Measurements from ENCODE around the gene HAL.

Gene HAL

DNA sequence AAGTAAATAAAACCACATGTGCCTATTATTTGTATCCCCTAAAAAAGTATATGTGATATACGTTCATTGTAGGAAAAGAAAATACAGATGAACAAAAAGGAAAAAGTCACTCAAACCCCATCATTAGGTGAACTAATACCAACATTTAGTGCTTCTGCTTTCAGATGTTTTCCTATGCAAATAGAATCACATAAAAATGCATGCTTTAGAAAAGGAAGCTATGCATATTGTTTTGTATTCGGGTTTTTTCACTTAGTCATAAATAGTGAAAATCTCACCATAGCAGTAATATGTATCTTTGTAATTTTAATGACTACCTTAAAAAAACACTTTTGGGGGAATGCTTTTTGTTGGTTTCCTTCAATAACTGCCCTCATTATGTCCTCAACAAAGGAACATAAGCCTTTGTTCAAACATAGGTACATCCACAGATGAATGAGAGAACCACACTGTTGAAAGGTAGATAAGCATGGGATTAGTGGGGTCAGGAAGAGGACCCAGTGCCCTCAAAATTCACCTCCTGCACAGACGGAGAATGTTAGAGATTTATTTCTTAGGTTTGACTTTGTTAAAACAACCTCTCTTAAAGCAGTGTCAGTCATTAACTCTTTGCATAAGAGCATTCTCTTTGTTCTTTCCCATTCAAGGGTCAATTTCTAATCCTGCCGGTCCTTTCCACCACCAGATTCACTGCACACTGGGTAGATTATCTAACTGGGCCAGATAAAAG, 46.5 kb downstream of the HAL start (continued):
- TF ChIP-seq ZFHX2 (tag by site-specific recombination; conservative IDR thresholded peaks at IDR 0.05) (no peak), KLF8 (tag by site-specific recombination; IDR thresholded peaks at IDR 0.05) (no peak), MZF1 (tag by site-specific recombination; IDR thresholded peaks at IDR 0.05; ENCODE audit: borderline replicate concordance) (no peak)

DNA sequence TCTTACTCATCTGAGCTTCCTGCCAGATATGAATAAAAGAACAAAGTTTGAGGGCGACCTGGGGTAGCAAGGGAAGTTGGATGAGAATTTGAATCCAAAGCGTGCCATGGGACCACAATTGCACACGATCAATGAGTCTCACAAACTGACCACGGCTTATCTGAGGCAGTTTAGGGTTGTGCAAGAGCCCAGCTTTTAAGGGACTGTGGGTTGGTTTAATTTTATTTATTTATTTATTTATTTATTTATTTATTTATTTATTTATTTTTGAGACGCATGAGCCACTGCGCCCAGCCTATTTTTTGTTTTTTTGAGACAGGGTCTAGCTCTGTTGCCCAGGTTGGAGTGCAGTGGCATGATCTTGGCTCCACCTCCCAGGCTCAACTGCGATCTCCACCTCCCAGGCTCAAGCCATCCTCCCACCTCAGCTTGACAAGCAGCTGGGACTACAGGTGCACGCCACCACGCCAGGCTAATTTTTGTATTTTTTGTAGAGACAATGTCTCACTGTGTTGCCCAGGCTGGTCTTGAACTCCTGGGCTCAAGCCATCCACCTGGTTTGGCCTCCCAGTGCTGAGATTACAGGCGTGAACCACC, 51.9 kb downstream of the HAL start:
- H3K9me3 ChIP-seq (ENCODE audit: control insufficient read depth, insufficient read depth, low read depth, low read length): no peaks in the 10 kb centered on the region
- no peak overlapping the region for H3K4me3 ChIP-seq (ENCODE audit: low read depth, low read length)
- ChIA-PET POLR2A (interaction anchor here (1.7 kb wide), 1 partner anchor 7 kb away, joined by 4 read pairs; no protein-coding TSS in a partner anchor), CTCF (interaction anchor here (0.7 to 2.9 kb wide), 4 partner anchors 11 to 1556 kb away, joined by 3 to 17 read pairs (median 7); no protein-coding TSS in a partner anchor)
- peaks cover 3% of the 10 kb centered on the region; the same call in 1 of the 2 replicates for H3K4me1 ChIP-seq (ENCODE audit: control insufficient read depth, insufficient read depth, low read length)
- H3K36me3 ChIP-seq (ENCODE audit: control insufficient read depth in 2 of 2, insufficient read depth in 1 of 2, low read length in 2 of 2): no peaks in the 10 kb centered on the region
- H3K27ac ChIP-seq (ENCODE audit: extremely low read depth, low read depth, low read length): no peak overlapping the region
- peak; percentile 47; the same call in 1 of the 2 replicates for TF ChIP-seq GFI1B (tag by site-specific recombination; IDR thresholded peaks at IDR 0.05)
- no peak for TF ChIP-seq ZNF114 (tag by site-specific recombination; IDR thresholded peaks at IDR 0.05)
- no peak for TF ChIP-seq ZNF146 (tag by site-specific recombination; IDR thresholded peaks at IDR 0.05)
- TF ChIP-seq, protein P1, sequence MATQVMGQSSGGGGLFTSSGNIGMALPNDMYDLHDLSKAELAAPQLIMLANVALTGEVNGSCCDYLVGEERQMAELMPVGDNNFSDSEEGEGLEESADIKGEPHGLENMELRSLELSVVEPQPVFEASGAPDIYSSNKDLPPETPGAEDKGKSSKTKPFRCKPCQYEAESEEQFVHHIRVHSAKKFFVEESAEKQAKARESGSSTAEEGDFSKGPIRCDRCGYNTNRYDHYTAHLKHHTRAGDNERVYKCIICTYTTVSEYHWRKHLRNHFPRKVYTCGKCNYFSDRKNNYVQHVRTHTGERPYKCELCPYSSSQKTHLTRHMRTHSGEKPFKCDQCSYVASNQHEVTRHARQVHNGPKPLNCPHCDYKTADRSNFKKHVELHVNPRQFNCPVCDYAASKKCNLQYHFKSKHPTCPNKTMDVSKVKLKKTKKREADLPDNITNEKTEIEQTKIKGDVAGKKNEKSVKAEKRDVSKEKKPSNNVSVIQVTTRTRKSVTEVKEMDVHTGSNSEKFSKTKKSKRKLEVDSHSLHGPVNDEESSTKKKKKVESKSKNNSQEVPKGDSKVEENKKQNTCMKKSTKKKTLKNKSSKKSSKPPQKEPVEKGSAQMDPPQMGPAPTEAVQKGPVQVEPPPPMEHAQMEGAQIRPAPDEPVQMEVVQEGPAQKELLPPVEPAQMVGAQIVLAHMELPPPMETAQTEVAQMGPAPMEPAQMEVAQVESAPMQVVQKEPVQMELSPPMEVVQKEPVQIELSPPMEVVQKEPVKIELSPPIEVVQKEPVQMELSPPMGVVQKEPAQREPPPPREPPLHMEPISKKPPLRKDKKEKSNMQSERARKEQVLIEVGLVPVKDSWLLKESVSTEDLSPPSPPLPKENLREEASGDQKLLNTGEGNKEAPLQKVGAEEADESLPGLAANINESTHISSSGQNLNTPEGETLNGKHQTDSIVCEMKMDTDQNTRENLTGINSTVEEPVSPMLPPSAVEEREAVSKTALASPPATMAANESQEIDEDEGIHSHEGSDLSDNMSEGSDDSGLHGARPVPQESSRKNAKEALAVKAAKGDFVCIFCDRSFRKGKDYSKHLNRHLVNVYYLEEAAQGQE (tag by site-specific recombination; IDR thresholded peaks at IDR 0.05): peak; percentile 78
- TF ChIP-seq ZNF274 (IDR thresholded peaks at IDR 0.05; ENCODE audit: low read length): no peak
- no peak for TF ChIP-seq ZNF274 (tag by site-specific recombination; IDR thresholded peaks at IDR 0.05; ENCODE audit: borderline replicate concordance)
- TF ChIP-seq ZNF426 (tag by site-specific recombination; IDR thresholded peaks at IDR 0.05): peak; percentile 96
- TF ChIP-seq ZNF530 (tag by site-specific recombination; IDR thresholded peaks at IDR 0.05; ENCODE audit: low read depth): 0 out of 2 replicates have a peak, but pooled peaks have one; percentile 47
- TF ChIP-seq, protein P2, sequence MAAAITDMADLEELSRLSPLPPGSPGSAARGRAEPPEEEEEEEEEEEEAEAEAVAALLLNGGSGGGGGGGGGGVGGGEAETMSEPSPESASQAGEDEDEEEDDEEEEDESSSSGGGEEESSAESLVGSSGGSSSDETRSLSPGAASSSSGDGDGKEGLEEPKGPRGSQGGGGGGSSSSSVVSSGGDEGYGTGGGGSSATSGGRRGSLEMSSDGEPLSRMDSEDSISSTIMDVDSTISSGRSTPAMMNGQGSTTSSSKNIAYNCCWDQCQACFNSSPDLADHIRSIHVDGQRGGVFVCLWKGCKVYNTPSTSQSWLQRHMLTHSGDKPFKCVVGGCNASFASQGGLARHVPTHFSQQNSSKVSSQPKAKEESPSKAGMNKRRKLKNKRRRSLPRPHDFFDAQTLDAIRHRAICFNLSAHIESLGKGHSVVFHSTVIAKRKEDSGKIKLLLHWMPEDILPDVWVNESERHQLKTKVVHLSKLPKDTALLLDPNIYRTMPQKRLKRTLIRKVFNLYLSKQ (tag by site-specific recombination; IDR thresholded peaks at IDR 0.05; ENCODE audit: borderline replicate concordance): peak; percentile 89; the same call in 1 of the 2 replicates
- no peak for TF ChIP-seq GLIS1 (tag by site-specific recombination; IDR thresholded peaks at IDR 0.05)
- peak; percentile 55 for TF ChIP-seq ZNF529 (tag by site-specific recombination; IDR thresholded peaks at IDR 0.05; ENCODE audit: insufficient replicate concordance)
- peak; percentile 89 for TF ChIP-seq ZNF555 (tag by site-specific recombination; conservative IDR thresholded peaks at IDR 0.05)
- TF ChIP-seq ZNF510 (tag by site-specific recombination; IDR thresholded peaks at IDR 0.05; ENCODE audit: insufficient replicate concordance): peak; percentile 81
- TF ChIP-seq OVOL3 (tag by site-specific recombination; IDR thresholded peaks at IDR 0.05): peak; percentile 52; the same call in 1 of the 2 replicates
- TF ChIP-seq, protein P3, sequence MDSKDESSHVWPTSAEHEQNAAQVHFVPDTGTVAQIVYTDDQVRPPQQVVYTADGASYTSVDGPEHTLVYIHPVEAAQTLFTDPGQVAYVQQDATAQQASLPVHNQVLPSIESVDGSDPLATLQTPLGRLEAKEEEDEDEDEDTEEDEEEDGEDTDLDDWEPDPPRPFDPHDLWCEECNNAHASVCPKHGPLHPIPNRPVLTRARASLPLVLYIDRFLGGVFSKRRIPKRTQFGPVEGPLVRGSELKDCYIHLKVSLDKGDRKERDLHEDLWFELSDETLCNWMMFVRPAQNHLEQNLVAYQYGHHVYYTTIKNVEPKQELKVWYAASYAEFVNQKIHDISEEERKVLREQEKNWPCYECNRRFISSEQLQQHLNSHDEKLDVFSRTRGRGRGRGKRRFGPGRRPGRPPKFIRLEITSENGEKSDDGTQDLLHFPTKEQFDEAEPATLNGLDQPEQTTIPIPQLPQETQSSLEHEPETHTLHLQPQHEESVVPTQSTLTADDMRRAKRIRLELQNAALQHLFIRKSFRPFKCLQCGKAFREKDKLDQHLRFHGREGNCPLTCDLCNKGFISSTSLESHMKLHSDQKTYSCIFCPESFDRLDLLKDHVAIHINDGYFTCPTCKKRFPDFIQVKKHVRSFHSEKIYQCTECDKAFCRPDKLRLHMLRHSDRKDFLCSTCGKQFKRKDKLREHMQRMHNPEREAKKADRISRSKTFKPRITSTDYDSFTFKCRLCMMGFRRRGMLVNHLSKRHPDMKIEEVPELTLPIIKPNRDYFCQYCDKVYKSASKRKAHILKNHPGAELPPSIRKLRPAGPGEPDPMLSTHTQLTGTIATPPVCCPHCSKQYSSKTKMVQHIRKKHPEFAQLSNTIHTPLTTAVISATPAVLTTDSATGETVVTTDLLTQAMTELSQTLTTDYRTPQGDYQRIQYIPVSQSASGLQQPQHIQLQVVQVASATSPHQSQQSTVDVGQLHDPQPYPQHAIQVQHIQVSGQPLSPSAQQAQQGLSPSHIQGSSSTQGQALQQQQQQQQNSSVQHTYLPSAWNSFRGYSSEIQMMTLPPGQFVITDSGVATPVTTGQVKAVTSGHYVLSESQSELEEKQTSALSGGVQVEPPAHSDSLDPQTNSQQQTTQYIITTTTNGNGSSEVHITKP (tag by site-specific recombination; IDR thresholded peaks at IDR 0.05): no peak
- TF ChIP-seq ZNF48 (tag by site-specific recombination; IDR thresholded peaks at IDR 0.05): no peak
- TF ChIP-seq ZNF138 (tag by site-specific recombination; IDR thresholded peaks at IDR 0.05; ENCODE audit: borderline replicate concordance): peak; percentile 87
- peak; percentile 77 for TF ChIP-seq ZNF121 (tag by site-specific recombination; IDR thresholded peaks at IDR 0.05)
- TF ChIP-seq YY1 (tag by site-specific recombination; IDR thresholded peaks at IDR 0.05): no peak
- TF ChIP-seq ZNF664 (tag by site-specific recombination; IDR thresholded peaks at IDR 0.05): peak; percentile 86
- TF ChIP-seq, protein P4, sequence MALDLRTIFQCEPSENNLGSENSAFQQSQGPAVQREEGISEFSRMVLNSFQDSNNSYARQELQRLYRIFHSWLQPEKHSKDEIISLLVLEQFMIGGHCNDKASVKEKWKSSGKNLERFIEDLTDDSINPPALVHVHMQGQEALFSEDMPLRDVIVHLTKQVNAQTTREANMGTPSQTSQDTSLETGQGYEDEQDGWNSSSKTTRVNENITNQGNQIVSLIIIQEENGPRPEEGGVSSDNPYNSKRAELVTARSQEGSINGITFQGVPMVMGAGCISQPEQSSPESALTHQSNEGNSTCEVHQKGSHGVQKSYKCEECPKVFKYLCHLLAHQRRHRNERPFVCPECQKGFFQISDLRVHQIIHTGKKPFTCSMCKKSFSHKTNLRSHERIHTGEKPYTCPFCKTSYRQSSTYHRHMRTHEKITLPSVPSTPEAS (tag by site-specific recombination; IDR thresholded peaks at IDR 0.05): no peak
- peak; percentile 86; the same call in 1 of the 2 replicates for TF ChIP-seq ZNF140 (tag by site-specific recombination; IDR thresholded peaks at IDR 0.05)
- TF ChIP-seq ZNF560 (tag by site-specific recombination; IDR thresholded peaks at IDR 0.05; ENCODE audit: borderline replicate concordance): peak; percentile 69
